Measurements from ENCODE around the gene XRCC5.

Gene XRCC5

GRCh38 chr2:216126943-216127342 lies 17.8 kb downstream of the XRCC5 start:
- no peak overlapping the region for H3K27ac ChIP-seq
- H3K4me3 ChIP-seq (ENCODE audit: low read depth, low read length) = no peak overlapping the region
- H3K36me3 ChIP-seq = peaks cover 99% of the 10 kb centered on the region
- DNase-seq = no peak
- no peak for TF ChIP-seq CTCF (IDR thresholded peaks at IDR 0.05; ENCODE audit: low read depth, low read length)
- H3K27me3 ChIP-seq (ENCODE audit: insufficient read depth, low read depth, severe bottlenecking) = no peaks in the 10 kb centered on the region
- H3K9me3 ChIP-seq (ENCODE audit: severe bottlenecking) = no peaks in the 10 kb centered on the region

GRCh38 chr2:216130346-216130971 lies 21.3 kb downstream of the XRCC5 start:
- Histone ChIP-seq H3K9me3 (ENCODE audit: severe bottlenecking) (no peaks in the 10 kb centered on the region), H3K4me3 (ENCODE audit: low read depth, low read length) (no peak overlapping the region), H3K27ac (no peak overlapping the region), H3K27me3 (ENCODE audit: insufficient read depth, low read depth, severe bottlenecking) (no peaks in the 10 kb centered on the region), H3K36me3 (peaks cover 99% of the 10 kb centered on the region)
- no peak for DNase-seq
- TF ChIP-seq CTCF (IDR thresholded peaks at IDR 0.05; ENCODE audit: low read depth, low read length) = no peak

- DNase-seq = no peak
- Histone ChIP-seq H3K9me3 (ENCODE audit: severe bottlenecking) (no peaks in the 10 kb centered on the region), H3K4me3 (ENCODE audit: low read depth, low read length) (no peak overlapping the region), H3K36me3 (peaks cover 96% of the 10 kb centered on the region), H3K27me3 (ENCODE audit: insufficient read depth, low read depth, severe bottlenecking) (no peaks in the 10 kb centered on the region), H3K27ac (no peak overlapping the region)
- no peak for TF ChIP-seq CTCF (IDR thresholded peaks at IDR 0.05; ENCODE audit: low read depth, low read length)
These were observed 22.2 kb downstream of the XRCC5 start for GRCh38 chr2:216131175-216131926.

- no peak overlapping the region for H3K4me3 ChIP-seq (ENCODE audit: low read depth, low read length)
- no peak for TF ChIP-seq CTCF (IDR thresholded peaks at IDR 0.05; ENCODE audit: low read depth, low read length)
- H3K27me3 ChIP-seq (ENCODE audit: insufficient read depth, low read depth, severe bottlenecking) = no peaks in the 10 kb centered on the region
- H3K27ac ChIP-seq = no peak overlapping the region
- no peak for DNase-seq
- H3K9me3 ChIP-seq (ENCODE audit: severe bottlenecking) = no peaks in the 10 kb centered on the region
- peaks cover 96% of the 10 kb centered on the region for H3K36me3 ChIP-seq
These were observed 23.4 kb downstream of the XRCC5 start for GRCh38 chr2:216132585-216132984.

GRCh38 chr2:216133397-216133796 lies 24.2 kb downstream of the XRCC5 start:
- no peaks in the 10 kb centered on the region for H3K27me3 ChIP-seq (ENCODE audit: insufficient read depth, low read depth, severe bottlenecking)
- DNase-seq = no peak
- H3K36me3 ChIP-seq = peaks cover 96% of the 10 kb centered on the region
- no peak for TF ChIP-seq CTCF (IDR thresholded peaks at IDR 0.05; ENCODE audit: low read depth, low read length)
- no peak overlapping the region for H3K4me3 ChIP-seq (ENCODE audit: low read depth, low read length)
- no peak overlapping the region for H3K27ac ChIP-seq
- H3K9me3 ChIP-seq (ENCODE audit: severe bottlenecking) = no peaks in the 10 kb centered on the region

Measured in WERI-Rb-1 (cell line).